HepG2 (cell line): Measurements from ENCODE around the gene MYL6. TPM values are rescaled to one million over a fixed set of nuclear protein-coding genes. Genes with fewer than 3 reads are reported as not detected.

Experiments used
- CHD2 ChIP-seq: IDR thresholded peaks from 2 replicates; pipeline ENCODE4 v1.6.1; 2011; ENCODE audit warnings: low read depth, low read length, improper control_type of control experiment
- IRF2 ChIP-seq: IDR thresholded peaks from 2 replicates; pipeline ENCODE4 v1.6.1; 2018; ENCODE audit warnings: missing genetic modification reagents, missing compliant biosample characterization
- KAT8 ChIP-seq: IDR thresholded peaks from 2 replicates; pipeline ENCODE4 v1.6.1; 2016; ENCODE audit warnings: missing genetic modification reagents, missing compliant biosample characterization
- NRL ChIP-seq: sonication (generic); formaldehyde crosslinking; IDR thresholded peaks from 2 replicates; pipeline ENCODE4 v1.5.0; 2020; ENCODE audit warnings: missing genetic modification reagents, mild to moderate bottlenecking, moderate library complexity, borderline replicate concordance
- PAX8 ChIP-seq: sonication (generic); formaldehyde crosslinking; IDR thresholded peaks from 2 replicates; pipeline ENCODE4 v1.8.0; 2022; ENCODE audit warnings: mild to moderate bottlenecking, missing genetic modification reagents, borderline replicate concordance
- PLRG1 ChIP-seq: fragments of 450-650 bp; conservative IDR thresholded peaks from 2 replicates; pipeline ENCODE4 v1.6.1; 2016
- SPEN ChIP-seq: sonication (generic); formaldehyde crosslinking; IDR thresholded peaks from 2 replicates; pipeline ENCODE4 v1.5.1; 2020; ENCODE audit warnings: low read depth, mild to moderate bottlenecking, missing genetic modification reagents
- ZNF17 ChIP-seq: sonication (generic); formaldehyde crosslinking; IDR thresholded peaks from 2 replicates; pipeline ENCODE4 v1.5.0; 2020; ENCODE audit warnings: mild to moderate bottlenecking, missing genetic modification reagents
- ZNF34 ChIP-seq: sonication (generic); formaldehyde crosslinking; IDR thresholded peaks from 2 replicates; pipeline ENCODE4 v1.4.0; 2020; ENCODE audit warnings: mild to moderate bottlenecking, missing genetic modification reagents, borderline replicate concordance
- ZNF713 ChIP-seq: sonication (generic); formaldehyde crosslinking; IDR thresholded peaks from 2 replicates; pipeline ENCODE4 v1.4.0; 2020; ENCODE audit warnings: mild to moderate bottlenecking, missing genetic modification reagents
- ZNF747 ChIP-seq: sonication (generic); formaldehyde crosslinking; IDR thresholded peaks from 2 replicates; pipeline ENCODE4 v1.8.1; 2023; ENCODE audit warnings: missing genetic modification reagents, mild to moderate bottlenecking, borderline replicate concordance
- ZSCAN22 ChIP-seq: sonication (generic); formaldehyde crosslinking; IDR thresholded peaks from 2 replicates; pipeline ENCODE4 v1.4.0; 2020; ENCODE audit warnings: mild to moderate bottlenecking, missing genetic modification reagents
- polyA plus RNA-seq, 8 experiments: library from polyadenylated mRNA; depleted of rRNA in 3 of 8; stranded (reverse) in 7 of 8; unstranded in 1 of 8; fragments of >200 nt; fragmentation: Illumina TruSeq in 4 of 8; extraction: Trizol in 4 of 8; gene quantifications; 2 replicates each; pipeline versions ENCODE4 v1.2.1 to v1.2.3, GENCODE V29; 2011 to 2016; ENCODE audit warnings: low read depth in 4 of 8, missing spikeins in 1 of 8, mixed read lengths in 1 of 8; ENCODE audit not compliant: insufficient read depth in 1 of 8
- total RNA-seq, 5 experiments: library from RNA; depleted of rRNA; stranded (reverse); fragments of >200 nt; fragmentation: Illumina TruSeq; extraction: Trizol; gene quantifications; 2 replicates each; pipeline ENCODE4 v1.2.3, GENCODE V29; 2016; ENCODE audit warnings: low read depth in 1 of 5
- TF ChIP-seq, protein P1 (sequence below): IDR thresholded peaks from 2 replicates; pipeline ENCODE4 v1.6.1; 2016; ENCODE audit warnings: low read depth, borderline replicate concordance
- TF ChIP-seq, protein P2 (sequence below): sonication (generic); IDR thresholded peaks from 2 replicates; pipeline ENCODE4 v1.6.1; 2016; ENCODE audit warnings: low read depth, borderline replicate concordance
- TF ChIP-seq, protein P3 (sequence below): sonication (generic); formaldehyde crosslinking; IDR thresholded peaks from 2 replicates; pipeline ENCODE4 v1.4.0; 2020; ENCODE audit warnings: mild to moderate bottlenecking, missing genetic modification reagents, borderline replicate concordance
- TF ChIP-seq, protein P4 (sequence below): sonication (generic); formaldehyde crosslinking; IDR thresholded peaks from 2 replicates; pipeline ENCODE4 v1.4.0; 2020; ENCODE audit warnings: missing genetic modification reagents, borderline replicate concordance
- TF ChIP-seq, protein P5 (sequence below): sonication (generic); formaldehyde crosslinking; IDR thresholded peaks from 2 replicates; pipeline ENCODE4 v1.5.0; 2020; ENCODE audit warnings: mild to moderate bottlenecking, missing genetic modification reagents

Gene MYL6
- total and polyA plus RNA-seq, 2 of the 13 experiments (the other 11 are each of a cell fraction or from before 2014, with no cell fraction given) = 1,127 to 1,192 TPM

DNA sequence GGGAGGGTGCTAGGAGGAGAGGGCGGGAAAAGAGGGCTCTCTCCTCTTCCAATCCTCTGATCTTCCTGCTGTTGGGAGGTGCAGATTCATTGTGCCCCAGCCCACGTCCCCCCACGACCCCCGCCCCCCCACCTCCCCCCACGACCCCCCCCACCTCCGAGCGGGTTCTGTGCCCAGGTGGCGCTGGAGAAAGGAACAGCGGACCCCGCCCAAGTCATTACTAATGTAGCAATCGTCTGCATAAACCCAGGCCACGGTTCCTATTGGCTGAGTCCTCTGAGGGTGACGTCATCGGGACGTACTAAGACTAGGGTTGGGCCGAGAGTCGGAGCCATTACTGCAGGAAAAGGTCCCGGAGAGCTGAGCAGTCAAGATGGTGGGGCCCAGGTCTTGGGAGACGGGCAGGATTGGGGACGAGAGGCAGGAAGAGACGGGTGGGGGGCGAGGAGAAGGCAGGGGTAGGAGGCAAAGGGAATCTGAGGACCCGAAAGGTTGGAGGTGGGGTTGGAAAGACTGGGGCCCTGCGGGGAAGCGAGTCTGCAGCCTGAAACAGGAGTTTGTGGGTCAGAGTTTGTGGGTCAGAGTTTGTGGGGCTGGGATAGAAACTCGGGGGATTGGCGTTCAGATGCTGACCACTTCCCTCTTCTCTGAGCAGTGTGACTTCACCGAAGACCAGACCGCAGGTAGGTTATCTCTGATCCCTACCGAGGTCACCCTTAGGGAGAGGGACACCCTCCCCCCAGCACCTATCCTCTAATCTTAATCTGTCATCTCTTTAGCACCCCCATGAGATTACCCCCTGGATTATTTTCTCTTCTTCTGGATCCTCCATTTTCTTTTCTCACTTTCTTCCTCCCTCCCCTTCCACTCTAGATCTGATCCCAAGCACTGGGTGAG lies at the start of gene MYL6 (continued):
- no peak for TF ChIP-seq NRL (CRISPR knock-in tag)
- no peak for TF ChIP-seq CHD2
- TF ChIP-seq, protein P1, sequence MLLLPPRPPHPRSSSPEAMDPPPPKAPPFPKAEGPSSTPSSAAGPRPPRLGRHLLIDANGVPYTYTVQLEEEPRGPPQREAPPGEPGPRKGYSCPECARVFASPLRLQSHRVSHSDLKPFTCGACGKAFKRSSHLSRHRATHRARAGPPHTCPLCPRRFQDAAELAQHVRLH (CRISPR knock-in tag) = peak; percentile 35; the same call in 1 of the 2 replicates
- TF ChIP-seq PAX8 (CRISPR knock-in tag) = no peak
- no peak for TF ChIP-seq ZNF34 (CRISPR knock-in tag)
- TF ChIP-seq, protein P2, sequence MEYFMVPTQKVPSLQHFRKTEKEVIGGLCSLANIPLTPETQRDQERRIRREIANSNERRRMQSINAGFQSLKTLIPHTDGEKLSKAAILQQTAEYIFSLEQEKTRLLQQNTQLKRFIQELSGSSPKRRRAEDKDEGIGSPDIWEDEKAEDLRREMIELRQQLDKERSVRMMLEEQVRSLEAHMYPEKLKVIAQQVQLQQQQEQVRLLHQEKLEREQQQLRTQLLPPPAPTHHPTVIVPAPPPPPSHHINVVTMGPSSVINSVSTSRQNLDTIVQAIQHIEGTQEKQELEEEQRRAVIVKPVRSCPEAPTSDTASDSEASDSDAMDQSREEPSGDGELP = no peak
- TF ChIP-seq, protein P3, sequence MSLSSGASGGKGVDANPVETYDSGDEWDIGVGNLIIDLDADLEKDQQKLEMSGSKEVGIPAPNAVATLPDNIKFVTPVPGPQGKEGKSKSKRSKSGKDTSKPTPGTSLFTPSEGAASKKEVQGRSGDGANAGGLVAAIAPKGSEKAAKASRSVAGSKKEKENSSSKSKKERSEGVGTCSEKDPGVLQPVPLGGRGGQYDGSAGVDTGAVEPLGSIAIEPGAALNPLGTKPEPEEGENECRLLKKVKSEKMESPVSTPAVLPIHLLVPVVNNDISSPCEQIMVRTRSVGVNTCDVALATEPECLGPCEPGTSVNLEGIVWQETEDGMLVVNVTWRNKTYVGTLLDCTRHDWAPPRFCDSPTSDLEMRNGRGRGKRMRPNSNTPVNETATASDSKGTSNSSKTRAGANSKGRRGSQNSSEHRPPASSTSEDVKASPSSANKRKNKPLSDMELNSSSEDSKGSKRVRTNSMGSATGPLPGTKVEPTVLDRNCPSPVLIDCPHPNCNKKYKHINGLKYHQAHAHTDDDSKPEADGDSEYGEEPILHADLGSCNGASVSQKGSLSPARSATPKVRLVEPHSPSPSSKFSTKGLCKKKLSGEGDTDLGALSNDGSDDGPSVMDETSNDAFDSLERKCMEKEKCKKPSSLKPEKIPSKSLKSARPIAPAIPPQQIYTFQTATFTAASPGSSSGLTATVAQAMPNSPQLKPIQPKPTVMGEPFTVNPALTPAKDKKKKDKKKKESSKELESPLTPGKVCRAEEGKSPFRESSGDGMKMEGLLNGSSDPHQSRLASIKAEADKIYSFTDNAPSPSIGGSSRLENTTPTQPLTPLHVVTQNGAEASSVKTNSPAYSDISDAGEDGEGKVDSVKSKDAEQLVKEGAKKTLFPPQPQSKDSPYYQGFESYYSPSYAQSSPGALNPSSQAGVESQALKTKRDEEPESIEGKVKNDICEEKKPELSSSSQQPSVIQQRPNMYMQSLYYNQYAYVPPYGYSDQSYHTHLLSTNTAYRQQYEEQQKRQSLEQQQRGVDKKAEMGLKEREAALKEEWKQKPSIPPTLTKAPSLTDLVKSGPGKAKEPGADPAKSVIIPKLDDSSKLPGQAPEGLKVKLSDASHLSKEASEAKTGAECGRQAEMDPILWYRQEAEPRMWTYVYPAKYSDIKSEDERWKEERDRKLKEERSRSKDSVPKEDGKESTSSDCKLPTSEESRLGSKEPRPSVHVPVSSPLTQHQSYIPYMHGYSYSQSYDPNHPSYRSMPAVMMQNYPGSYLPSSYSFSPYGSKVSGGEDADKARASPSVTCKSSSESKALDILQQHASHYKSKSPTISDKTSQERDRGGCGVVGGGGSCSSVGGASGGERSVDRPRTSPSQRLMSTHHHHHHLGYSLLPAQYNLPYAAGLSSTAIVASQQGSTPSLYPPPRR (CRISPR knock-in tag) = no peak
- no peak for TF ChIP-seq ZNF713 (CRISPR knock-in tag)
- no peak for TF ChIP-seq IRF2 (CRISPR knock-in tag)
- 0 out of 2 replicates have a peak, but pooled peaks have one; percentile 19 for TF ChIP-seq SPEN (CRISPR knock-in tag)
- TF ChIP-seq, protein P4, sequence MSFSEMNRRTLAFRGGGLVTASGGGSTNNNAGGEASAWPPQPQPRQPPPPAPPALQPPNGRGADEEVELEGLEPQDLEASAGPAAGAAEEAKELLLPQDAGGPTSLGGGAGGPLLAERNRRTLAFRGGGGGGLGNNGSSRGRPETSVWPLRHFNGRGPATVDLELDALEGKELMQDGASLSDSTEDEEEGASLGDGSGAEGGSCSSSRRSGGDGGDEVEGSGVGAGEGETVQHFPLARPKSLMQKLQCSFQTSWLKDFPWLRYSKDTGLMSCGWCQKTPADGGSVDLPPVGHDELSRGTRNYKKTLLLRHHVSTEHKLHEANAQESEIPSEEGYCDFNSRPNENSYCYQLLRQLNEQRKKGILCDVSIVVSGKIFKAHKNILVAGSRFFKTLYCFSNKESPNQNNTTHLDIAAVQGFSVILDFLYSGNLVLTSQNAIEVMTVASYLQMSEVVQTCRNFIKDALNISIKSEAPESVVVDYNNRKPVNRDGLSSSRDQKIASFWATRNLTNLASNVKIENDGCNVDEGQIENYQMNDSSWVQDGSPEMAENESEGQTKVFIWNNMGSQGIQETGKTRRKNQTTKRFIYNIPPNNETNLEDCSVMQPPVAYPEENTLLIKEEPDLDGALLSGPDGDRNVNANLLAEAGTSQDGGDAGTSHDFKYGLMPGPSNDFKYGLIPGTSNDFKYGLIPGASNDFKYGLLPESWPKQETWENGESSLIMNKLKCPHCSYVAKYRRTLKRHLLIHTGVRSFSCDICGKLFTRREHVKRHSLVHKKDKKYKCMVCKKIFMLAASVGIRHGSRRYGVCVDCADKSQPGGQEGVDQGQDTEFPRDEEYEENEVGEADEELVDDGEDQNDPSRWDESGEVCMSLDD (CRISPR knock-in tag) = no peak
- no peak; the same call in 1 of the 2 replicates for TF ChIP-seq KAT8 (CRISPR knock-in tag)
- no peak for TF ChIP-seq PLRG1
- TF ChIP-seq ZNF747 (CRISPR knock-in tag) = 0 out of 2 replicates have a peak, but pooled peaks have one; percentile 55
- TF ChIP-seq, protein P5, sequence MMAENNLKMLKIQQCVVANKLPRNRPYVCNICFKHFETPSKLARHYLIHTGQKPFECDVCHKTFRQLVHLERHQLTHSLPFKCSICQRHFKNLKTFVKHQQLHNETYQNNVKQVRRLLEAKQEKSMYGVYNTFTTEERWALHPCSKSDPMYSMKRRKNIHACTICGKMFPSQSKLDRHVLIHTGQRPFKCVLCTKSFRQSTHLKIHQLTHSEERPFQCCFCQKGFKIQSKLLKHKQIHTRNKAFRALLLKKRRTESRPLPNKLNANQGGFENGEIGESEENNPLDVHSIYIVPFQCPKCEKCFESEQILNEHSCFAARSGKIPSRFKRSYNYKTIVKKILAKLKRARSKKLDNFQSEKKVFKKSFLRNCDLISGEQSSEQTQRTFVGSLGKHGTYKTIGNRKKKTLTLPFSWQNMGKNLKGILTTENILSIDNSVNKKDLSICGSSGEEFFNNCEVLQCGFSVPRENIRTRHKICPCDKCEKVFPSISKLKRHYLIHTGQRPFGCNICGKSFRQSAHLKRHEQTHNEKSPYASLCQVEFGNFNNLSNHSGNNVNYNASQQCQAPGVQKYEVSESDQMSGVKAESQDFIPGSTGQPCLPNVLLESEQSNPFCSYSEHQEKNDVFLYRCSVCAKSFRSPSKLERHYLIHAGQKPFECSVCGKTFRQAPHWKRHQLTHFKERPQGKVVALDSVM (CRISPR knock-in tag) = no peak
- no peak for TF ChIP-seq ZSCAN22
- TF ChIP-seq ZNF17 = no peak
